MM.1S (cell line): ENCODE data around the gene KLHL8.

Experiments
- DNase-seq: peaks from one replicate; pipeline ENCODE4 v3.0.0-alpha.2; 2015
- H2AFZ ChIP-seq: fragments of 300-600 bp; sonication (generic); 2 replicates; pipeline ENCODE4 v1.6.0; 2016; ENCODE audit warnings: antibody characterized with exemption, low read length
- H3F3A ChIP-seq: fragments of 300-600 bp; sonication (generic); 2 replicates; pipeline ENCODE4 v1.6.1; 2016; ENCODE audit warnings: mild to moderate bottlenecking, antibody characterized with exemption, low read length, moderate library complexity, mixed read lengths; ENCODE audit not compliant: insufficient read depth
- H3K27ac ChIP-seq: fragments of 300-600 bp; sonication (generic); 2 replicates; pipeline ENCODE4 v1.5.1; 2016; ENCODE audit warnings: mild to moderate bottlenecking, low read length
- H3K27me3 ChIP-seq: fragments of 300-600 bp; sonication (generic); replicated peaks from 2 replicates; pipeline ENCODE4 v1.6.0; 2016; ENCODE audit warnings: low read length; ENCODE audit not compliant: insufficient read depth
- H3K36me3 ChIP-seq: fragments of 300-600 bp; sonication (generic); replicated peaks from 2 replicates; pipeline ENCODE4 v1.6.1; 2016; ENCODE audit warnings: mild to moderate bottlenecking, low read length, mixed read lengths; ENCODE audit not compliant: insufficient read depth
- H3K4me1 ChIP-seq: fragments of 300-600 bp; sonication (generic); 2 replicates; pipeline ENCODE4 v1.6.1; 2016; ENCODE audit warnings: low read length, mixed read lengths
- H3K4me2 ChIP-seq: fragments of 300-600 bp; sonication (generic); 2 replicates; pipeline ENCODE4 v1.6.0; 2016; ENCODE audit warnings: low read depth, low read length
- H3K4me3 ChIP-seq: fragments of 300-600 bp; sonication (generic); 2 replicates; pipeline ENCODE4 v1.5.1; 2016; ENCODE audit warnings: low read length, mixed read lengths
- H3K79me2 ChIP-seq: fragments of 300-600 bp; sonication (generic); 2 replicates; pipeline ENCODE4 v1.6.1; 2016; ENCODE audit warnings: mixed run types, low read length, mixed read lengths
- H3K9ac ChIP-seq: fragments of 300-600 bp; sonication (generic); 2 replicates; pipeline ENCODE4 v1.6.1; 2016; ENCODE audit warnings: low read length, mixed read lengths
- H3K9me2 ChIP-seq: fragments of 300-600 bp; sonication (generic); replicated peaks from 2 replicates; pipeline ENCODE4 v1.6.1; 2016; ENCODE audit warnings: mild to moderate bottlenecking, low read length, mixed read lengths; ENCODE audit not compliant: insufficient read depth
- H3K9me3 ChIP-seq: fragments of 300-600 bp; sonication (generic); replicated peaks from 2 replicates; pipeline ENCODE4 v1.6.1; 2016; ENCODE audit warnings: mild to moderate bottlenecking, low read length, mixed read lengths; ENCODE audit not compliant: insufficient read depth
- H4K20me1 ChIP-seq: fragments of 300-600 bp; sonication (generic); 2 replicates; pipeline ENCODE4 v1.6.1; 2016; ENCODE audit warnings: mild to moderate bottlenecking, low read length, moderate library complexity, mixed read lengths; ENCODE audit not compliant: insufficient read depth
- EZH2 ChIP-seq: fragments of 300-600 bp; sonication (generic); optimal IDR thresholded peaks from 2 replicates; pipeline ENCODE3; 2017; ENCODE audit warnings: low read depth, mild to moderate bottlenecking, antibody characterized with exemption, low read length, mixed read lengths
- EZH2phosphoT487 ChIP-seq: fragments of 300-600 bp; sonication (generic); IDR thresholded peaks from 2 replicates; pipeline ENCODE4 v1.6.1; 2018; ENCODE audit warnings: antibody characterized with exemption, low read length
- TF ChIP-seq, protein P1 (sequence below): fragments of 300-600 bp; sonication (generic); IDR thresholded peaks from 2 replicates; pipeline ENCODE4 v1.5.1; 2016; ENCODE audit warnings: antibody characterized with exemption, low read length, mixed read lengths

KLHL8 gene

GRCh38 chr4:87112063-87112462 is 108.4 kb downstream of the KLHL8 start:
- no peaks in the 10 kb centered on the region for H3K9me2 ChIP-seq
- no peak overlapping the region for H3K27ac ChIP-seq
- H3K36me3 ChIP-seq: peaks cover 19% of the 10 kb centered on the region
- H3K4me2 ChIP-seq: no peak overlapping the region
- no peaks in the 10 kb centered on the region for H3K9me3 ChIP-seq
- no peak overlapping the region for H2AFZ ChIP-seq
- peaks cover 36% of the 10 kb centered on the region for H3K79me2 ChIP-seq
- TF ChIP-seq EZH2phosphoT487: no peak
- no peak for TF ChIP-seq EZH2
- TF ChIP-seq, protein P1, sequence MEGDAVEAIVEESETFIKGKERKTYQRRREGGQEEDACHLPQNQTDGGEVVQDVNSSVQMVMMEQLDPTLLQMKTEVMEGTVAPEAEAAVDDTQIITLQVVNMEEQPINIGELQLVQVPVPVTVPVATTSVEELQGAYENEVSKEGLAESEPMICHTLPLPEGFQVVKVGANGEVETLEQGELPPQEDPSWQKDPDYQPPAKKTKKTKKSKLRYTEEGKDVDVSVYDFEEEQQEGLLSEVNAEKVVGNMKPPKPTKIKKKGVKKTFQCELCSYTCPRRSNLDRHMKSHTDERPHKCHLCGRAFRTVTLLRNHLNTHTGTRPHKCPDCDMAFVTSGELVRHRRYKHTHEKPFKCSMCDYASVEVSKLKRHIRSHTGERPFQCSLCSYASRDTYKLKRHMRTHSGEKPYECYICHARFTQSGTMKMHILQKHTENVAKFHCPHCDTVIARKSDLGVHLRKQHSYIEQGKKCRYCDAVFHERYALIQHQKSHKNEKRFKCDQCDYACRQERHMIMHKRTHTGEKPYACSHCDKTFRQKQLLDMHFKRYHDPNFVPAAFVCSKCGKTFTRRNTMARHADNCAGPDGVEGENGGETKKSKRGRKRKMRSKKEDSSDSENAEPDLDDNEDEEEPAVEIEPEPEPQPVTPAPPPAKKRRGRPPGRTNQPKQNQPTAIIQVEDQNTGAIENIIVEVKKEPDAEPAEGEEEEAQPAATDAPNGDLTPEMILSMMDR: no peak
- no peaks in the 10 kb centered on the region for H3F3A ChIP-seq
- H3K9ac ChIP-seq: no peak overlapping the region
- no peak overlapping the region for H3K4me3 ChIP-seq
- no peaks in the 10 kb centered on the region for H3K27me3 ChIP-seq
- H3K4me1 ChIP-seq: no peaks in the 10 kb centered on the region
- no peaks in the 10 kb centered on the region; the same call in 1 of the 2 replicates for H4K20me1 ChIP-seq
- no peak for DNase-seq
